ENCODE measurements around the gene RELN.

DNA sequence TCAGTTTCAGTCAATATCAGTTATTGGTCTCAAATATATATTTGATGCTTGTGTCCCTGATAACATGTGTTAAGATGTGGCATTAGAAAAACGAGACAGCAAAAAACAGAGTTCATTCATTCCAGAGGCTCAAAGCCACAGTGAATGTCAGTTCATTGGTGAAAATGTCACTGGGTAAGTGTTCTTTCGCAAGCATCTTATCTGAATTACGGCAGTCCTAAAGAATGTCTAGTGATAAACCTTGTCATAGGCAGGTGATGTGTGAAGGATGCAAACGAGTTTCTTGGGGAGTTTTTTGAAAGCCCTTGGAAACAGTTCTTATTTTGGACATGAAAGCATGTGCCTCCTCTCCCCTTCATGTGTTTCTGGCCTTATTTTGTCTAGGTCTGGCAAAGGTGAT, 45.9 kb upstream of the RELN start:
- TF ChIP-seq POLR2AphosphoS5 (IDR thresholded peaks at IDR 0.05), result no peak
- TF ChIP-seq, protein P1, sequence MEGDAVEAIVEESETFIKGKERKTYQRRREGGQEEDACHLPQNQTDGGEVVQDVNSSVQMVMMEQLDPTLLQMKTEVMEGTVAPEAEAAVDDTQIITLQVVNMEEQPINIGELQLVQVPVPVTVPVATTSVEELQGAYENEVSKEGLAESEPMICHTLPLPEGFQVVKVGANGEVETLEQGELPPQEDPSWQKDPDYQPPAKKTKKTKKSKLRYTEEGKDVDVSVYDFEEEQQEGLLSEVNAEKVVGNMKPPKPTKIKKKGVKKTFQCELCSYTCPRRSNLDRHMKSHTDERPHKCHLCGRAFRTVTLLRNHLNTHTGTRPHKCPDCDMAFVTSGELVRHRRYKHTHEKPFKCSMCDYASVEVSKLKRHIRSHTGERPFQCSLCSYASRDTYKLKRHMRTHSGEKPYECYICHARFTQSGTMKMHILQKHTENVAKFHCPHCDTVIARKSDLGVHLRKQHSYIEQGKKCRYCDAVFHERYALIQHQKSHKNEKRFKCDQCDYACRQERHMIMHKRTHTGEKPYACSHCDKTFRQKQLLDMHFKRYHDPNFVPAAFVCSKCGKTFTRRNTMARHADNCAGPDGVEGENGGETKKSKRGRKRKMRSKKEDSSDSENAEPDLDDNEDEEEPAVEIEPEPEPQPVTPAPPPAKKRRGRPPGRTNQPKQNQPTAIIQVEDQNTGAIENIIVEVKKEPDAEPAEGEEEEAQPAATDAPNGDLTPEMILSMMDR (IDR thresholded peaks at IDR 0.05), result no peak
- no peak for TF ChIP-seq POLR2A (IDR thresholded peaks at IDR 0.05)
